GM23338 (cell line): ENCODE measurements around the gene CHCT1.

ENCODE experiments used
- CTCF ChIP-seq, 2 experiments: fragments of 200-600 bp in 1 of 2; sonication (generic) in 1 of 2; conservative IDR thresholded peaks; 2 replicates each; pipeline versions ENCODE4 v1.5.1 to v1.6.1; 2016 to 2017; ENCODE audit warnings: antibody characterized with exemption in 2 of 2, low read depth in 2 of 2, mild to moderate bottlenecking in 2 of 2, moderate library complexity in 1 of 2
- EZH2phosphoT487 ChIP-seq: fragments of 200-600 bp; sonication (generic); IDR thresholded peaks from one replicate; pipeline ENCODE4 v1.8.1; 2018; ENCODE audit warnings: antibody characterized with exemption; ENCODE audit not compliant: unreplicated experiment

- no peak for TF ChIP-seq CTCF (conservative IDR thresholded peaks at IDR 0.05; ENCODE audit: low read depth in 2 of 2)
- no peak for TF ChIP-seq EZH2phosphoT487
These were observed 28.8 kb downstream of the CHCT1 start for GRCh38 chr17:60451071-60451470.
